Esophagus (tissue), 2 donors: ENCODE data around the gene DDX43. TPM values are rescaled to one million over a fixed set of nuclear protein-coding genes. Genes with fewer than 3 reads are reported as not detected.

Experiments used
- H3K27ac ChIP-seq, 2 donors: one replicate each; pipeline ENCODE4 v1.5.1; 2013; ENCODE audit warnings: low read depth in 2 of 2, mild to moderate bottlenecking in 2 of 2, inconsistent platforms in 1 of 2, low read length in 1 of 2, moderate library complexity in 1 of 2
- H3K27me3 ChIP-seq, 2 donors: one replicate each; pipeline ENCODE4 v1.6.1; 2013; ENCODE audit warnings: low read length in 2 of 2, control low read depth in 1 of 2, mild to moderate bottlenecking in 1 of 2; ENCODE audit not compliant: insufficient read depth in 2 of 2, control insufficient read depth in 1 of 2
- H3K36me3 ChIP-seq, 2 donors: one replicate each; pipeline ENCODE4 v1.6.1; 2013; ENCODE audit warnings: low read length in 1 of 2; ENCODE audit not compliant: control insufficient read depth in 2 of 2, insufficient read depth in 2 of 2
- H3K4me1 ChIP-seq, 2 donors: one replicate each; pipeline ENCODE4 v1.6.1; 2013; ENCODE audit warnings: low read length in 1 of 2; ENCODE audit not compliant: control insufficient read depth in 2 of 2, insufficient read depth in 2 of 2
- H3K4me3 ChIP-seq, 2 donors: one replicate each; pipeline ENCODE4 v1.5.1; 2013; ENCODE audit warnings: low read length in 2 of 2, mild to moderate bottlenecking in 2 of 2, low read depth in 1 of 2, moderate library complexity in 1 of 2
- H3K9me3 ChIP-seq, 2 donors: one replicate each; pipeline ENCODE4 v1.6.1; 2013; ENCODE audit warnings: mild to moderate bottlenecking in 2 of 2, low read depth in 1 of 2, low read length in 1 of 2, moderate library complexity in 1 of 2; ENCODE audit not compliant: control insufficient read depth in 2 of 2, insufficient read depth in 1 of 2
- WGBS, 2 donors: extraction: QIAGEN DNeasy Blood & Tissue Kit; methylation state at CpG; one replicate each; pipeline ENCODE4 v1.1.7; 2013; 5-methylcytosine and 5-hydroxymethylcytosine counted together
- polyA plus RNA-seq, 2 donors: library from polyadenylated mRNA; stranded (reverse); fragments of 200-250 nt; gene quantifications; one replicate each; pipeline ENCODE4 v1.2.3, GENCODE V29; 2013
- donor health status: healthy with polysubstance abuse.
- donor health status: Bipolar disorder and iron deficiency.

The DDX43 gene
- polyA plus RNA-seq, 2 donors: 0.31 to 0.60 TPM

DNA sequence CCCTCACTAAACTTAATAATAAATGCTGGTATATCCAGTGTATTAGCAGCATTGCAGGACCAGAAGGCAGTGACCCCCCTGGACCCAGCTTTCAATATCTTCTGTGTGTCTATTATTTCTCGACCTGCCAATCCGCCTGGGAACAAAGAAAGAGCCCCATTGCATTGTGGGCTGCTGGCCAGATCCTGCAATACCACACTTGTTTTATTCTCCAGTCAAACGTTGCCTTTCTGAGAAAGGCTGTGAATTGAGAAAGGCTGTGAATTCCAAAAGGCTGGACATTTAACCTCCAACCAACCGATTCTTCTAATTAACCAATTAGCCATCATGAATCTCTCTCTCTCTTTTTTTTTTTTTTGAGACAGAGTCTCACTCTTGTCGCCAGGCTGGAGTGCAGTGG lies 65.4 kb downstream of the DDX43 start:
- H3K4me3 ChIP-seq: no peak overlapping the region
- H3K36me3 ChIP-seq: no peaks in the 10 kb centered on the region
- no peaks in the 10 kb centered on the region for H3K9me3 ChIP-seq
- H3K4me1 ChIP-seq: no peaks in the 10 kb centered on the region
- no peak overlapping the region for H3K27ac ChIP-seq
- H3K27me3 ChIP-seq: no peaks in the 10 kb centered on the region
- WGBS, 2 donors: 64 to 69% methylated on average over 5 of the region's 5 CpGs

DNA sequence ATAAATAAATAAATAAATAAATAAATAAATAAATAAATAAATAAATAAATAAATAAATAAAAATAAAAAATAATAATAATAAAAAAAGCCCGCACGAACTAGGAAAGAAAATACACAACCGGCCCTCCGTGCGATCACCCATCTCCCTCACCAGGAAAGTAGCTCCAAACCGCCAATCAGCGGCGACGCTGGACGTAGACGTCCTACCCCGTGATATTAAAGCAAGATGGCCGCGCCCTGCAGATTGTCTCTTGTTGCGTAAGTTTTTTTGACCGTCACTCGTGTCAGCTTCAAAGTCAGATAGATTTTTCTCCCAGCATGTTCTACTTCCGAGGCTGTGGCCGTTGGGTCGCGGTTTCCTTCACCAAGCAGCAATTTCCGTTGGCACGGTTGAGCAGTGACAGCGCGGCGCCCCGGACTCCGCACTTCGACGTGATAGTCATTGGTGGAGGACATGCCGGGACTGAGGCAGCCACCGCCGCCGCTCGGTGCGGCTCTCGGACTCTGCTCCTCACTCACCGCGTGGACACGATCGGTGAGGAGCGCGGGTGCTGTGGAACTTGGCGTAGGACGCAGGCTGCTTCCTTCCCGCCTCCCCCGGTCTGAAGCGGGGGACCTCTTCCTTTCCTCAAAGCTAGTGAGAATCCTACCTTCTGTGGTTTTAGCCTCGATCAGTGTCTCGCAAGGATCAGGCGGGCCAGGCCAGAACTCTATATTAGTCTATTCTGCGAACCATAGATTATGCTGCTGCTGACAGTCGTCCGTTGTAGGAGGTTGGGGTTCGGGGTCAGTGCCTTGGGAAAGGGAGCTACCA lies 67.1 kb downstream of the DDX43 start, which contains the start of gene MTO1:
Gene MTO1 (plus strand): TSS at position 201 of the 814 bp plus-strand sequence. CDS start 118 bp downstream, at position 319.
- H3K4me1 ChIP-seq: no peaks in the 10 kb centered on the region
- H3K27ac ChIP-seq: peak within 1 kb of the TSS; percentile 96 to 98
- no peaks in the 10 kb centered on the region for H3K27me3 ChIP-seq
- no peaks in the 10 kb centered on the region for H3K9me3 ChIP-seq
- 0% methylated on average over 55 of the region's 55 CpGs for WGBS, 2 donors
- peaks cover 0 to 3% of the 10 kb centered on the region in 2 donors for H3K36me3 ChIP-seq
- peak within 1 kb of the TSS; percentile 70 to 80 for H3K4me3 ChIP-seq

Other genes with a start within 250 kb of the DDX43 start
- gene KHDC1L, start 169.3 kb upstream of the DDX43 start, polyA plus RNA-seq: under 1 TPM in 1 of 2 donors, not detected in 1; 0.22 TPM
- under 1 TPM; 0.84 to 0.91 TPM for gene KHDC1, start 131.6 kb upstream of the DDX43 start, polyA plus RNA-seq
- gene DPPA5, start 40.6 kb upstream of the DDX43 start, polyA plus RNA-seq: not detected
- not detected for gene KHDC3L, start 32.2 kb upstream of the DDX43 start, polyA plus RNA-seq
- under 1 TPM; 0.22 to 0.34 TPM for gene OOEP, start 24.9 kb upstream of the DDX43 start, polyA plus RNA-seq
- gene CGAS, start 57.5 kb downstream of the DDX43 start, polyA plus RNA-seq: 1 to 10 TPM; 1.2 to 2.3 TPM
- gene MTO1, start 66.9 kb downstream of the DDX43 start, polyA plus RNA-seq: 10 to 100 TPM; 11.8 to 15.8 TPM
- 1,000 to 10,000 TPM; 5,932 to 7,853 TPM for gene EEF1A1, start 126.2 kb downstream of the DDX43 start, polyA plus RNA-seq